Activated CD8-positive, alpha-beta T cell treated with anti-CD3 and anti-CD28 coated beads for 36 hours (primary cell): ENCODE results near the gene SLC25A53. TPM values are rescaled to one million over a fixed set of nuclear protein-coding genes. Genes with fewer than 3 reads are reported as not detected.
A peak's percentile ranks its signal among the peaks of the same experiment; 100 is the strongest.

Experiments used
- ATAC-seq: fragments of 200-7000 bp; cut with Tn5 transposase; one replicate; pipeline ENCODE4 v1.10.0; 2021; ENCODE audit warnings: mild to moderate bottlenecking, moderate library complexity
- CTCF ChIA-PET: fragments of 350-600 bp; sonication (Branson Sonifier 250); formaldehyde crosslinking; loops from one replicate; lab custom pipeline; 2021; ENCODE audit warnings: antibody characterized with exemption; lab: Charles Lee
- POLR2A ChIA-PET: fragments of 350-600 bp; sonication (Branson Sonifier 250); formaldehyde crosslinking; loops from one replicate; lab custom pipeline; 2021; ENCODE audit warnings: antibody characterized with exemption; lab: Charles Lee
- DNase-seq: peaks from one replicate; pipeline ENCODE4 v3.0.0-alpha.2; 2020
- H3K27ac Mint-ChIP-seq: one replicate; pipeline ENCODE4 v1.8.0; 2021; ENCODE audit warnings: mild to moderate bottlenecking, mixed read lengths
- H3K27me3 Mint-ChIP-seq: one replicate; pipeline ENCODE4 v1.8.0; 2021; ENCODE audit warnings: mixed read lengths
- H3K36me3 Mint-ChIP-seq: one replicate; pipeline ENCODE4 v1.8.0; 2021; ENCODE audit warnings: low read depth, mixed read lengths
- H3K4me1 Mint-ChIP-seq: one replicate; pipeline ENCODE4 v1.8.0; 2021; ENCODE audit warnings: low read depth, mixed read lengths
- H3K4me3 Mint-ChIP-seq: one replicate; pipeline ENCODE4 v1.8.0; 2021; ENCODE audit warnings: mild to moderate bottlenecking, moderate library complexity, mixed read lengths
- H3K9me3 Mint-ChIP-seq: one replicate; pipeline ENCODE4 v1.8.0; 2021; ENCODE audit warnings: mixed read lengths
- intact Hi-C: fragments of 100-400 bp; cut with micrococcal nuclease; formaldehyde crosslinking; loops from one replicate; pipeline ENCODE4 v1.10.0; 2022
- total RNA-seq, 2 experiments: library from RNA; stranded (reverse); gene quantifications; one replicate each; pipeline ENCODE4 v1.2.3, GENCODE V29; 2021
- TF ChIP-seq, protein P1 (sequence below): fragments of 200-600 bp; IDR thresholded peaks from one replicate; pipeline ENCODE4 v1.8.0; 2022; ENCODE audit warnings: antibody characterized with exemption, mild to moderate bottlenecking

SLC25A53 gene
- total RNA-seq, 2 experiments from 2014 or later = 4.4 to 4.7 TPM

DNA sequence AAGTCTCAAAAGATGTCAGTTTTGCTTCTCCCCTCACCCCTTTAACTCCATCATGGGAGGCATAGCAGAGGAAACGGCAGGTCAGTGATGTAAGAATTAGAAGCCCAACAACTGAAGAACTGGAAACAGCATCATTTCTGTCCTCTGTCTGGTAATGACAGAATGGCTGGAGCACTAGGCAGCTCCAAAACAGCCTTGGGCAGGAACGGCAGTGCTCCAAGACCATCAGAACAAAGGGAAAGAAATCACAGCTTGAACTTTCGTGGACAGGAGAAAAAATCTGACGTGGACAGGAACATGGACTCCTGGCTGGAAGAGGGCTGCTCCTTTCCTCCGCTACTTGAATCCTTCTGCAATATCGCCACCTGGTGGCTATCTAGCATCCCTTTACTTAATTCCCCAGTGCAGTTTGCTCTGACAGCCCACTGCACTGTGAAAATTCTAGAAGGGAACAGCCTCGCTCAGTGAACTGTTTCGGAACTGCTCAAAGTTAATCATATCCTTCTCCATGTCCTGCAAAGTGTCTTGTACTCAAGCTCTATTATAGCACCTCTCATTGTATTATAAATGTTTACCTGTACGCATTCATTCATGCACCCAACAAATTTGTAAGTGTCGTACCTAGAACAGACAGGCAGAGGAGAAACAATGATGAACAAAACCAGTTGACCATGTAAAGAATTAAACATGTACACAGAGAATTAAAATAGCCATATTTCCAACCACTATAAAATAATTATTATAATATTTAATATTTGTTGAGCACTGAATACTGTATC lies 20.4 kb downstream of the SLC25A53 start:
- H3K4me3 Mint-ChIP-seq = no peak overlapping the region
- TF ChIP-seq, protein P1, sequence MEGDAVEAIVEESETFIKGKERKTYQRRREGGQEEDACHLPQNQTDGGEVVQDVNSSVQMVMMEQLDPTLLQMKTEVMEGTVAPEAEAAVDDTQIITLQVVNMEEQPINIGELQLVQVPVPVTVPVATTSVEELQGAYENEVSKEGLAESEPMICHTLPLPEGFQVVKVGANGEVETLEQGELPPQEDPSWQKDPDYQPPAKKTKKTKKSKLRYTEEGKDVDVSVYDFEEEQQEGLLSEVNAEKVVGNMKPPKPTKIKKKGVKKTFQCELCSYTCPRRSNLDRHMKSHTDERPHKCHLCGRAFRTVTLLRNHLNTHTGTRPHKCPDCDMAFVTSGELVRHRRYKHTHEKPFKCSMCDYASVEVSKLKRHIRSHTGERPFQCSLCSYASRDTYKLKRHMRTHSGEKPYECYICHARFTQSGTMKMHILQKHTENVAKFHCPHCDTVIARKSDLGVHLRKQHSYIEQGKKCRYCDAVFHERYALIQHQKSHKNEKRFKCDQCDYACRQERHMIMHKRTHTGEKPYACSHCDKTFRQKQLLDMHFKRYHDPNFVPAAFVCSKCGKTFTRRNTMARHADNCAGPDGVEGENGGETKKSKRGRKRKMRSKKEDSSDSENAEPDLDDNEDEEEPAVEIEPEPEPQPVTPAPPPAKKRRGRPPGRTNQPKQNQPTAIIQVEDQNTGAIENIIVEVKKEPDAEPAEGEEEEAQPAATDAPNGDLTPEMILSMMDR = peak; percentile 61
- DNase-seq (peak; percentile 65), ATAC-seq (peak; percentile 63)
- POLR2A ChIA-PET = no interaction called here
- CTCF ChIA-PET = interaction anchor here (0.6 to 5.8 kb wide), 14 partner anchors 11 to 291 kb away, joined by 3 to 50 read pairs (median 4); partner anchors contain the start of genes SLC25A53 and ZCCHC18
- H3K36me3 Mint-ChIP-seq = no peaks in the 10 kb centered on the region
- H3K27me3 Mint-ChIP-seq = no peaks in the 10 kb centered on the region
- intact Hi-C loops = loop anchor here (1.0 kb wide), 1 partner anchor 38 kb away; no protein-coding TSS in a partner anchor
- H3K4me1 Mint-ChIP-seq = peaks cover 27% of the 10 kb centered on the region
- no peaks in the 10 kb centered on the region for H3K9me3 Mint-ChIP-seq
- no peak overlapping the region for H3K27ac Mint-ChIP-seq

DNA sequence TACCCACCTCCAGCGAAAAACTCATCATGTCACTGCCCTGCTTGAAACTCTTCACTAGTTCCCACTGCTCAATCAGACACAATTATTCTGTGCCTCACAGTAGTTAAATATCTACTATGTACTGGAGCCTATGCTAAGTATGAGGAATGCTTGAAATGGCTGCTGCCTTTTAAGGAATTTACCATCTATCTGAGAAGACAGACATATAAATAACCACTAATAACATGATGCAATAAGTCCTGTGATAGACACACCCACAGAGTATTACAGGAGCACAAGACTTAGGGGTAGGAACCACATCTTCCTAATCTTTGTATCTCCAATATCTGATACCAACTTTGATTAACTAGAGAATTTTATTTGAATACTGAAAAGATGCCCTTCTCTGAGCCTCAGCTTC lies 21.1 kb downstream of the SLC25A53 start:
- no peak for ATAC-seq
- peaks cover under 1% of the 10 kb centered on the region for H3K36me3 Mint-ChIP-seq

DNA sequence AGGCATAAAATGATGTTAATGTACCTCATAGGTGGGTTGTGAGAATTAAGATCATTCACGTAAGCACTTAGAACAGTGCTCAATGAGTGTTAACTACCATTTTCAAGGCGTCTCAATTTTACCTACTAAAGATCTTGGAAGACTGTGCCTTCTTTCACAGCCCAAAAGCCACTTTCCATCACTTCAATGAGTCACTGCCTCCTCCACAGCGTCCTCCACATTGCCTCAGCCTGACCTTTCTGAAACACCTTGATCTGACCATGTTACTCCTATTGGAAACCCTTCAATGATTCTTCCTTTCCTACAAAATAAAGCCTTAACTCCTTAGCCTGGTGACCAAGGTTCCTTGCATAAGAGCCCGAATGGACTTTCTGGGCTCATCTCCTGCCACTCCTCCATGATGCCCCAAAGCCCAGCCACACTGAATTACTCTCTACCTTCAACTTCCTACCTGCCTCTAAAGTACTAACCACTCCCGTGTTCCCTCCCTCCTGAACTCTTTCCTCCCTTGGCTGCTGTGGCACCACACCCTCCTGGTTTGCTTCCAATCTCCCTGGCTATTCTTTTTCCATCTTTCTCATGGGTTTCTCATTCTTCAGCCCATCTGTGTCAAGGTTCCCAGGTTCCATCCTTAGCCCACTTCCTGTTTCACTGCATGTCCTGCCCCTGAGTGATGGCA lies 22.1 kb downstream of the SLC25A53 start:
- DNase-seq (no peak), ATAC-seq (no peak)
- no peak overlapping the region for H3K4me3 Mint-ChIP-seq
- no peaks in the 10 kb centered on the region for H3K27me3 Mint-ChIP-seq
- CTCF ChIA-PET = interaction anchor here (5.8 kb wide), 1 partner anchor 35 kb away, joined by 50 read pairs; no protein-coding TSS in a partner anchor
- no peaks in the 10 kb centered on the region for H3K9me3 Mint-ChIP-seq
- H3K36me3 Mint-ChIP-seq = peaks cover 5% of the 10 kb centered on the region
- H3K4me1 Mint-ChIP-seq = peaks cover 27% of the 10 kb centered on the region
- POLR2A ChIA-PET = no interaction called here
- intact Hi-C loops = no loop called here
- TF ChIP-seq, protein P1 = no peak
- H3K27ac Mint-ChIP-seq = peak overlapping the region; percentile 41

More for the DNA sequence above, 21.1 kb downstream of the SLC25A53 start:
- intact Hi-C loops = loop anchor here (1.0 kb wide), 1 partner anchor 37 kb away; no protein-coding TSS in a partner anchor
- POLR2A ChIA-PET = no interaction called here
- CTCF ChIA-PET = interaction anchor here (0.6 to 5.8 kb wide), 13 partner anchors 10 to 290 kb away, joined by 3 to 50 read pairs (median 5); partner anchors contain the start of gene ZCCHC18
- Mint-ChIP-seq H3K27me3 (no peaks in the 10 kb centered on the region), H3K9me3 (no peaks in the 10 kb centered on the region), H3K4me1 (peaks cover 27% of the 10 kb centered on the region), H3K27ac (no peak overlapping the region), H3K4me3 (no peak overlapping the region)
- TF ChIP-seq, protein P1 = no peak
- no peak for DNase-seq

DNA sequence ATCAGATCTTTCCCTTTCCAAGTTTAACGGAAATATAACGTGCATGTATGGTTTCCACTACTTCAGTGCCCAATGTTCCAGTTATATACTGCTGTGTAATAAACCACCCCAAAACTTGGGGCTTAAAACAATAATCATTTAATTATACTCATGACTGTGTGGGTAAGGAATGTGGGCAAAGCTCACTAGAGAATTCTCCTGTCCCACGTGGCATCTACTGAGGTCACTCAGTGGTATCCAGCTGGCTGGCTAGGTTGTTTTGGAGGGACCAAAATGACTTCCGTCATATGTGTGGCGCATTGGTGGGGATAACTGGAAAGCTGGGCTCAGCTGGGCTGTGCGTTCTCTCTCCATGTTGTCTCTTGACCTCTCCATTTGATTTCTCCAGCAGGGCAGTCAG lies 26.0 kb downstream of the SLC25A53 start:
- no peak for ATAC-seq
- DNase-seq = no peak

More for the DNA sequence above, 26.0 kb downstream of the SLC25A53 start:
- no peaks in the 10 kb centered on the region for H3K27me3 Mint-ChIP-seq
- TF ChIP-seq, protein P1 = no peak
- CTCF ChIA-PET = no interaction called here
- intact Hi-C loops = no loop called here
- H3K27ac Mint-ChIP-seq = no peak overlapping the region
- POLR2A ChIA-PET = no interaction called here
- no peaks in the 10 kb centered on the region for H3K9me3 Mint-ChIP-seq
- peaks cover 26% of the 10 kb centered on the region for H3K4me1 Mint-ChIP-seq
- H3K4me3 Mint-ChIP-seq = no peak overlapping the region
- H3K36me3 Mint-ChIP-seq = peaks cover 8% of the 10 kb centered on the region
